Right lobe of liver (tissue), 6 donors: ENCODE measurements around the gene IDS. TPM values are rescaled to one million over a fixed set of nuclear protein-coding genes. Genes with fewer than 3 reads are reported as not detected.
"Not testable (repeated sequence)": the region's sequence is repeated elsewhere in the genome, so short reads cannot be mapped to it uniquely, and the experiment has no call there.

Experiments used
- ATAC-seq, 4 donors: fragments of 200-7000 bp; cut with Tn5 transposase; one replicate each; pipeline ENCODE4 v1.9.1; 2020; ENCODE audit warnings: mild to moderate bottlenecking in 4 of 4, moderate library complexity in 4 of 4
- DNase-seq, 3 donors: peaks; one replicate each; pipeline ENCODE4 v3.0.0-alpha.2; 2020
- H3K27ac ChIP-seq, 3 donors: fragments of 200-600 bp; one replicate each; pipeline ENCODE4 v1.8.0; 2022
- H3K27me3 ChIP-seq, 2 donors: fragments of 200-600 bp; one replicate each; pipeline ENCODE4 v1.8.0; 2022
- H3K36me3 ChIP-seq, 4 donors: fragments of 200-600 bp; sonication (generic) in 1 of 4; one replicate each; pipeline versions ENCODE4 v1.5.1 to v1.8.0; 2017 to 2022; ENCODE audit warnings: control low read depth in 1 of 4
- H3K4me1 ChIP-seq, 4 donors: fragments of 200-600 bp; sonication (generic) in 1 of 4; one replicate each; pipeline versions ENCODE4 v1.5.1 to v1.8.0; 2017 to 2022; ENCODE audit warnings: control low read depth in 1 of 4
- H3K4me3 ChIP-seq, 3 donors: fragments of 200-600 bp; one replicate each; pipeline ENCODE4 v1.8.0; 2022
- H3K9me3 ChIP-seq, 4 donors: fragments of 200-600 bp; sonication (generic) in 1 of 4; one replicate each; pipeline versions ENCODE4 v1.5.1 to v1.8.0; 2017 to 2022; ENCODE audit warnings: control low read depth in 1 of 4
- POLR2A ChIP-seq: fragments of 450-650 bp; IDR thresholded peaks from one replicate; pipeline ENCODE4 v1.6.1; 2017; ENCODE audit warnings: antibody characterized with exemption, mild to moderate bottlenecking
- WGBS: methylation state at CpG from one replicate; pipeline ENCODE4 v1.1.6; 2018; ENCODE audit warnings: low coverage, low lambda C conversion rate; ENCODE audit not compliant: insufficient coverage; ENCODE audit errors: missing lambda C conversion rate; 5-methylcytosine and 5-hydroxymethylcytosine counted together
- intact Hi-C, 2 donors: fragments of 100-400 bp; cut with DNase I; formaldehyde crosslinking; loops; one replicate each; pipeline versions ENCODE4 v1.11.2 to v1.14.1; 2022
- total RNA-seq, 6 experiments: library from RNA; depleted of rRNA in 2 of 6; stranded (reverse); fragments of >200 nt in 2 of 6; fragmentation: NEBNext Ultra II Directional in 3 of 6; extraction: Animal tissue kit (Norgen Biotek cat#: 25700) in 3 of 6; gene quantifications; one replicate each; pipeline versions ENCODE4 v1.1.0 to v1.2.4, GENCODE V29; 2016 to 2023
- TF ChIP-seq, protein P1 (sequence below), 4 donors: fragments of 200-600 bp in 3 of 4; fragments of 450-650 bp in 1 of 4; IDR thresholded peaks; one replicate each; pipeline versions ENCODE4 v1.5.1 to v1.8.0; 2016 to 2022; ENCODE audit warnings: antibody characterized with exemption in 4 of 4, mild to moderate bottlenecking in 2 of 4
- donor health status: DM: no; HTN: yes; CAD: no.
- donor health status: DM: no; HTN: no; CAD: no.
- donor health status: DM: no; HTN: no; CAD: no.
- donor health status: DM: no; HTN: yes; CAD: no.
- donor health status: DM: no; HTN: yes; CAD: no.

The IDS gene
- total RNA-seq, 6 experiments from 2014 or later = 12.7 to 27.3 (median 20.0) TPM

DNA sequence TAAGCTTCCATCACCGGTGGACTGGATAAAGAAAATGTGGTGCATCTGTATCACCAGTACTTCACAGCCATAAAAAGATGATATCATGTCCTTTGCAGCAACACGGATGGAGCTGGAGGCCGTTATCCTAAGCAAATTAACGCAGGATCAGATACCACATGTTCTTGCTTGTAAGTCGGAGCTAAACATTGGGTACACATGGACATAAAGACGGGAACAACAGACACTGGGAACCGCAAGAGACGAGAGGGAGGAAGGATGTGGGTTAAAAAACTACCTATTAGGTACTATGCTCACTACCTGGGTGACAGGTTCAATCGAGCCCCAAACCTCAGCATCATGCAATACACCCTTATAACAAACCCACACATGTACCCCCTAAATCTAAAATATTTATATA lies 16.3 kb upstream of the IDS start:
- TF ChIP-seq, protein P1, sequence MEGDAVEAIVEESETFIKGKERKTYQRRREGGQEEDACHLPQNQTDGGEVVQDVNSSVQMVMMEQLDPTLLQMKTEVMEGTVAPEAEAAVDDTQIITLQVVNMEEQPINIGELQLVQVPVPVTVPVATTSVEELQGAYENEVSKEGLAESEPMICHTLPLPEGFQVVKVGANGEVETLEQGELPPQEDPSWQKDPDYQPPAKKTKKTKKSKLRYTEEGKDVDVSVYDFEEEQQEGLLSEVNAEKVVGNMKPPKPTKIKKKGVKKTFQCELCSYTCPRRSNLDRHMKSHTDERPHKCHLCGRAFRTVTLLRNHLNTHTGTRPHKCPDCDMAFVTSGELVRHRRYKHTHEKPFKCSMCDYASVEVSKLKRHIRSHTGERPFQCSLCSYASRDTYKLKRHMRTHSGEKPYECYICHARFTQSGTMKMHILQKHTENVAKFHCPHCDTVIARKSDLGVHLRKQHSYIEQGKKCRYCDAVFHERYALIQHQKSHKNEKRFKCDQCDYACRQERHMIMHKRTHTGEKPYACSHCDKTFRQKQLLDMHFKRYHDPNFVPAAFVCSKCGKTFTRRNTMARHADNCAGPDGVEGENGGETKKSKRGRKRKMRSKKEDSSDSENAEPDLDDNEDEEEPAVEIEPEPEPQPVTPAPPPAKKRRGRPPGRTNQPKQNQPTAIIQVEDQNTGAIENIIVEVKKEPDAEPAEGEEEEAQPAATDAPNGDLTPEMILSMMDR (IDR thresholded peaks at IDR 0.05) = no peak
- TF ChIP-seq POLR2A = no peak
- intact Hi-C loops = no loop called here
- 30% methylated on average over 8 of the region's 9 CpGs for WGBS
- Histone ChIP-seq H3K4me1 (peaks cover 0 to 10% (median 0%) of the 10 kb centered on the region in 4 donors), H3K27ac (no peak overlapping the region), H3K9me3 (no peaks in the 10 kb centered on the region), H3K36me3 (no peaks in the 10 kb centered on the region), H3K4me3 (no peak overlapping the region), H3K27me3 (no peaks in the 10 kb centered on the region)
- no peak for DNase-seq
- ATAC-seq = no peak

DNA sequence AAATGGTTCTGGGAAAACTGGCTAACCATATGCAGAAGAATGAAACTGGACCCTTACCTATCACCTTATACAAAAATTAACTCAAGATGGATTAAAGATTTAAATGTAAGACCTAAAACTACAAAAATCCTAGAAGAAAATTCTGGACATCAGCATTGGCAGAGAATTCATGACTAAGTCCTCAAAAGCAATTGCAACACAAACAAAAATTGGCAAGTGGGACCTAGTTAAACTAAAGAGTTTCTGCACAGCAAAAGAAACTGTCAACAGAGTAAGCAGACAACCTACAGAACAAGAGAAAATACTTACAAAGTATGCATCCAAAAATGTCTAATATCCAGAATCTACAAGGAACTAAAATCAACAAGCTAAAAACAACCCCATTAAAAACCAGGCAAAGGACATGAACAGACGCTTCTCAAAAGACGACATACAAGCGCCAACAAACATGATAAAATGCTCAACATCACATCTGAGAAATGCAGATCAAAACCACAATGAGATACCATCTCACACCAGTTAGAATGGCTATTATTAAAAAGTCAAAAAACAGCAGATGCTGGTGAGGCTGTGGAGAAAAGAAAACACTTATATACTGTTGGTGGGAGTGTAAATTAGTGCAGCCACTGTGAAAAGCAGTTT lies 15.7 kb upstream of the IDS start:
- ATAC-seq, H3K27me3 ChIP-seq, H3K36me3 ChIP-seq, H3K9me3 ChIP-seq, H3K27ac ChIP-seq, H3K4me3 ChIP-seq, DNase-seq, intact Hi-C loops: not testable (repeated sequence)
- WGBS = 60% methylated on average over 3 of the region's 3 CpGs
- H3K4me1 ChIP-seq = peaks cover 0 to 10% (median 0%) of the 10 kb centered on the region in 4 donors

DNA sequence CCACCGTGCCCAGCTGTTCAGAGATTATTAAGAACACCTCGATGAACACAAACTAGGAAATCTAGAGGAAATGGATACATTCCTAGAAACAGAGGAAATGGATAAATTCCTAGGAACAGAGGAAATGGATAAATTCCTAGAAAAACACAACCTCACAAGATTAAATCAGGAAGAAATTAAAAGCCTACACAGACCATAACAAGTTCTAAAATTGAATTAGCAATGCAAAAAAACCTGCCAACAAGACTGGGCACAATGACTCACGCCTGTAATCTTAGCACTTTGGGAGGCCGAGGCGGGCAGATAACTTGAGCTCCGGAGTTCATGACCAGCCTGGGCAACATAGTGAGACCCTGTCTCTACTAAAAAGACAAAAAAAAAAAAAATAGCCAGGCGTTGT lies 13.1 kb upstream of the IDS start:
- DNase-seq (no peak), ATAC-seq (no peak)
- Histone ChIP-seq H3K4me1 (peaks cover 0 to 10% (median 0%) of the 10 kb centered on the region in 4 donors), H3K9me3 (no peaks in the 10 kb centered on the region), H3K36me3 (no peaks in the 10 kb centered on the region), H3K27me3 (no peaks in the 10 kb centered on the region), H3K27ac (no peak overlapping the region), H3K4me3 (no peak overlapping the region)
- intact Hi-C loops = no loop called here
- WGBS = 60% methylated on average over 6 of the region's 7 CpGs
- no peak for TF ChIP-seq POLR2A
- TF ChIP-seq, protein P1 (IDR thresholded peaks at IDR 0.05) = no peak

DNA sequence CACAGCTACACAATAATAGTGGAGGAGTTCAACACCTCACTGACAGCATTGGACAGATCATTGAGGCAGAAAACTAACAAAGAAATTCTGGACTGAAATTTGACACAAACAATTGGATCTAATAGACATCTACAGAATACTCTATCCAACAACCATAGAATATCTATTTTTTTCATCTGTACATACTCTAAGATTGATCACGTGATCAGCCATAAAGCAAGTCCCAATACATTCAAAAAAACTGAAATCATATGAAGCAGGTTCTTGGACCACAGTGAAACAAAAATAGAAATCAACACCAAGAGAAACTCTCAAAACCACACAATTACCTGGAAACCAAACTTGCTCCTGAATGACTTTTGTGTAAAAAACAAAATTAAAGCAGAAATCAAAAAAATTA lies 12.2 kb upstream of the IDS start:
- intact Hi-C loops = no loop called here
- no peaks in the 10 kb centered on the region for H3K27me3 ChIP-seq
- no peaks in the 10 kb centered on the region for H3K9me3 ChIP-seq
- H3K4me3 ChIP-seq = no peak overlapping the region
- 50% methylated on average over 1 of the region's 1 CpG for WGBS
- H3K36me3 ChIP-seq = no peaks in the 10 kb centered on the region
- DNase-seq (no peak), ATAC-seq (no peak)
- H3K27ac ChIP-seq = no peak overlapping the region
- H3K4me1 ChIP-seq = peaks cover 0 to 5% (median 0%) of the 10 kb centered on the region in 4 donors
- TF ChIP-seq, protein P1 (IDR thresholded peaks at IDR 0.05) = no peak
- TF ChIP-seq POLR2A = no peak

DNA sequence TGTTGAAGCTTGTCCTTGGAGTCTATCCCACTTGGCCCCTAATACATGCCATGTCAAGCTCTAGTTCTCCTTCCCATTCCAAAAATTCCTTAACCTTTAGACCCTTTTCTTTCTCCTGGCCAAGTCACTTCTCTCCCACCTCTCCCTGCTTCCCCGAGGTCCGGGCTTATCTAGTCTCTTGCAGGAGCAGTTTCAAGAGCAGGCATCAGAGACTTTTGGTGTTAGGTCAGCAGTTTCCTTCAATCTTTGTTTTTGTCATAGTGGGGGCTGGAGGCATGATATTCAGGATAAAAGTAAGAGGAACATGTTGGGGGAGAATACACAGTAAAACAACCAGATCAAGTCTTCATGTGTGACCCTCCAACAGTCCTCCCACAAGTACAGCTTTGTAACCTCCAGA lies 11.5 kb upstream of the IDS start:
- H3K36me3 ChIP-seq = no peaks in the 10 kb centered on the region
- ATAC-seq (no peak), DNase-seq (no peak)
- H3K4me1 ChIP-seq = no peaks in the 10 kb centered on the region
- no peak overlapping the region for H3K4me3 ChIP-seq
- no peak overlapping the region for H3K27ac ChIP-seq
- no peaks in the 10 kb centered on the region for H3K27me3 ChIP-seq
- TF ChIP-seq, protein P1 (IDR thresholded peaks at IDR 0.05) = no peak
- no peak for TF ChIP-seq POLR2A
- no peaks in the 10 kb centered on the region for H3K9me3 ChIP-seq
- WGBS = no CpG with 5 or more reads among the region's 2 CpGs
- intact Hi-C loops = no loop called here
